HG02943 (cell line): ENCODE data around the gene C21orf58.
A peak's percentile ranks its signal among the peaks of the same experiment; 100 is the strongest.
"Not testable (repeated sequence)": the region's sequence is repeated elsewhere in the genome, so short reads cannot be mapped to it uniquely, and the experiment has no call there.

Source experiments
- ATAC-seq: cut with Tn5 transposase; IDR thresholded peaks from one replicate; pipeline ENCODE4 v1.9.1; 2021; ENCODE audit warnings: mild to moderate bottlenecking, low read depth, moderate library complexity; ENCODE audit not compliant: unreplicated experiment

The C21orf58 gene

DNA sequence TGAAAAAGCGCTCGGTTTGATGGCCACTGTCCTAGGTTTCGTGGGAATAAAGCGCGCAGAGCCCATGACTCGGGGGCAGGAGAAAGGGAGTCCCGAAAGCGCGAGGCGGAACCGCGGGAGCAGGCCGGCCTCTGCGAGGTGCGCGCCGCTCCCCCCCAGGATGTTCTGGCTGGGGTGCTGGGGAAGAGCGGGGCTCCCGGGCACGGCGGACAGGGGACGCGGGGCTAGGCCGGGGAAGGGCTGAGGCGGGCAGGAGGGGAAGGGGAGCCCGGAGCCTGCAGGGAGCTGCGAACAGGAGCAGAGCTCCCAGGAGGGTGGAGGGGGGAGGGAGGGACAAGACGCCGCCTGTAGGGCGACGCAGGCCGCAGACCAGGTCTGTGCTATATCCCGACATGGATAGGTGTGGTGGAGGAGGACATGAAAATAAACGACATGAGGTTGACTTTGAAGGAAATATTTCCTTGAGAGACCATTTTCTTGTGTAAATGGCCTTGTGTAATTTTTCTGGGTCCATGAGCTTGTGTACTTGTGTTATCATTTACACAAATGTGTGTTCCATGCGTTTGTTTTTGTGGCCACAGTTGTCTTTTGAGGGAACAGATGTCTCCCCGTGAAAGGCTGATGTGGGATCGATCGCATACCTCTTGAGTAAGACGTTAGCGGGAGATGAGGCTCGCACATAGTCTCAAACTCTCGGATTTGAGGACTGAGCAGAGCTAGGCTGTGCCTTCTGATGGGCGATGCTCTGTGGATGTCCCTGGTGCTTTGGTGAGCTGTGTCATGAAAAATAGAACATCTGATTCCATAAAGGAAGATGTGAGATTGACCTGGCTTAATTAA is 1.6 kb upstream of the C21orf58 start:
- ATAC-seq = no peak

DNA sequence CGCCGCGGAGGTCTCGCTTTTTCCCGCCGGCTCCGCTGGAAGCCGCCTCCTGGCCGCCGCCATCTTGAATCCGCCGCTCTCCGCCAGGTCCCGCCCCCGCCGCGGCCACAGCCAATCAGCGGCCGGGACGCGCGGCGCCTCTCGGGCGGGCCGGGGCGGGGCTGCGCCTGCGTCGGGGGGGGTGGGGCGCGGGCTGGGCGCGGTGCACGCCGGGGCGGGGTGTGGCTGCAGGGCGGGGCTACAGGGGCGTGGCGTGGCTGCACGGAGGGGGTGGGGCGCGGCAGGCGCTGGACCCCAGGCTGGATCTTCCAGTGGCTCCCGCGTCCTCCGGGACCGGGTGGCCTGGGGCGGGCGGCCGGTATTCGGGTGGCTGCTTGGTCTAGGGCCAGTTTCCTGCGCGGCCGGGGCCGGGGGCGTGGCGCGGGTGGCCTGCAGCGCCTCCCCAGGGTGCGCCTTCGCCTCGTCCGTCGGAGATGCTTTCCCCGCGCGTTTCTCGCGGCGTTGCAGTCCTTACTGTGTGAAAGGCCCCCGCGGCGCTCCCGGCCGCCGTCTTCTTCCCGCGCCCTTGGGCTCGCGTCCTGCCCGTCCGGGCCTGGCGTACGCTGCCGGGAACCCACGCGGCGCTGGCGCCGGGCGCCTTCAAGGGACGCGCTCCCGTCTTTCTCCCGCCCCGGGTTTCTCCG is 861 bp upstream of the C21orf58 start:
- peak; percentile 55 for ATAC-seq

DNA sequence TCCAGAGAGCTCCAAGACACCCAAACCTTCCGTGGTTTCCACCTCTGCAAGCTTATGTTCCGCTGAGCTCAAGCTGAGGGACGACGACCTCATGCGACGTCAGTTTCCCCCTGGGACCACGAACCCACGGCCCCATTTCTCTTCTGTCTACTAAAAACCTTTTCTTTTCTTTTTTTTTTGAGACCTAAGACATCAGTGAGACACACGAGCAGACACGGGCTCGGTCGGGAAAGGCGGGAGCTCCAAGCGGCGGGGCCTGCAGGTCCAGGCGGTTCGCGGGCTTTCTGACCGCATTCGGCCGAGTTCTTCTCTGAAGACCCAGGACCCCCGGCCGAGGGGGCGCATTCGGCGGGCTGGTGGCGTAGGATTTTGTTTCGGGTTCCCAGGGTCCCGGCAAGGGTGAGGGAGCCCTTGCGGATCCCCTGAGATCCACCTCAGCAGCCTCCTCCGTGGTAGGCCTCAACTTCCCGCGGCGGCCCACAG is 402 bp downstream of the C21orf58 start:
- ATAC-seq = peak; percentile 5

DNA sequence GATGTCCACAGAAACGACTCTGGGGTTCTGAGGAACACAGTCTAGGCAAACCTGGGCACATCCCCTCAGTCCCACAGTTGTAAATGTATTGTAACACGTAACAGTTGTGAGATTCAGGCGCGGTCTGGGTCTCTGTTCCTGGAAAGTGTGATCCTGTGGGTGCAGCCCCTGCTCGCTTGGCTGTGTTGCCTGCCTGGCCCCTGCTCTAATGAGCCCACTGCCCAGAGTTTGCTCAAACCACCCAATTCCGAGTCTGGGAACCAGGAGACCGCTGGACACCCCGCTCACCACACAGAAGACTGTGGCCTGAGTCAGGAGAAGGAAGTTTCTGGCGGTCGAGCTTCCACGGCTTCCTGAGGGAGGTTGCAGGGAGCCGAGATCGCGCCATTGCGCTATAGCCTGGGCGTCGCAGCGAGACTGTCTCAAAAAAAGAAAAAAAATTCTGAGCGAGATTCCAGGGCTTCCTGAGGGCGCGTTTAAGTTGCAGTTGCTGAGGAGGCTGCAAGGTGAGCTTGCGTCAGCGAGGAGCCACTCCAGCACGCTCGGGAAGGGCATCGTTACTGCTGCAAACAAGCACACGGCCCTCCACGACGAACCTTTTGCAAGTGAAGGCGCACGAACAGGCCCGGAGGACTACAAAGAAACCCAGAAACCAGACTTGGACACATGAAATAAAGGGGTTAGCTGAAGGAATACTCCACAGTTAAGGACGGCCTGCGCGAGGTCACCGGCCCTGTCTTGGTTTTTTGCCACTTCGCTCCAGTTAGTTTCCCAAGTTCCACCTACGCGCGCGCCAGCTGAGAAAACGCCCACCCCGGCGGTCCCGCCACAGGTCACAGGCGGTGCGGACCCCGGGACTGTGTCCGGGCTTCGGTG is 1.1 kb downstream of the C21orf58 start:
- ATAC-seq = no peak

DNA sequence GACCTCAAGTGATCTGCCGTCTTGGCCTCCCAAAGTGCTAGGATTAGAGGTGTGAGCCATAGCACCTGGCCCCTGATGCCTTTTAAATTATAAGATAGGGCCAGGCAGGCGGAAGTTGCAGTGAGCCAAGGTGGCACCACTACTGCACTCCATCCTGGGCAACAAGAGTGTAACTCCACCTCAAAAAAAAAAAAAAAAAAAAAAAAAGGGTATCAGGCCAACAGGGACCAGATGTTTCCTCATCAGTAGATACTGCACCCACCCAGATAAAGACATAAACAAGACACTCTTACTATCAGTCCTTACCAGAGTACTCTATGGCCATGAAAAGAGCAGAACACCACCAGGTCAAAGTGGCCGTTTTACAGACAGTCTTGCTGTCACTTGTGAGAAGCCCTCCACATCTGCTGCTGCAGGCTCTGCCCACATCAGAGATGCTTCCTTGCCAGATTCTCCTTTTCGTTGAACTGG is 3.3 kb downstream of the C21orf58 start:
- ATAC-seq = no peak

DNA sequence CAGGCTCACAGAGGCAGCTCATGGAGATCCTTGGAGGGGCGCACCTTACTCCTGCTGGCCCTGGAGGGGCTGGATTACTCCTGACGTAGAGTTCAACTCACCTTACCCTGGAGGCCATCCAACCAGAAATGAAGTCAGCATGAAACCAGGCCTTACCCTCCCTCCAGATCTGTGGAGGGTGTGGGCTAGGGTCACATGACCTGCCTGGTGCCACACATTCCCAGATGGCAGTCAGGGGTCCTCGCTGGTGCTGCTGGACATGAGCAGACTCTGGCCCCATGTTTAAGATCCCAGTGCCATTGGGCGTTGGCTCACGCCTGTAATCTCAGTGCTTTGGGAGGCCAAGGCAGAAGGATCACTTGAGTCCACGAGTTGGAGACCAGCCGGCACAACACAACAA is 4.5 kb downstream of the C21orf58 start:
- ATAC-seq = no peak

- ATAC-seq = no peak
Measured at GRCh38 chr21:46318464-46318845, 5.2 kb downstream of the C21orf58 start.

DNA sequence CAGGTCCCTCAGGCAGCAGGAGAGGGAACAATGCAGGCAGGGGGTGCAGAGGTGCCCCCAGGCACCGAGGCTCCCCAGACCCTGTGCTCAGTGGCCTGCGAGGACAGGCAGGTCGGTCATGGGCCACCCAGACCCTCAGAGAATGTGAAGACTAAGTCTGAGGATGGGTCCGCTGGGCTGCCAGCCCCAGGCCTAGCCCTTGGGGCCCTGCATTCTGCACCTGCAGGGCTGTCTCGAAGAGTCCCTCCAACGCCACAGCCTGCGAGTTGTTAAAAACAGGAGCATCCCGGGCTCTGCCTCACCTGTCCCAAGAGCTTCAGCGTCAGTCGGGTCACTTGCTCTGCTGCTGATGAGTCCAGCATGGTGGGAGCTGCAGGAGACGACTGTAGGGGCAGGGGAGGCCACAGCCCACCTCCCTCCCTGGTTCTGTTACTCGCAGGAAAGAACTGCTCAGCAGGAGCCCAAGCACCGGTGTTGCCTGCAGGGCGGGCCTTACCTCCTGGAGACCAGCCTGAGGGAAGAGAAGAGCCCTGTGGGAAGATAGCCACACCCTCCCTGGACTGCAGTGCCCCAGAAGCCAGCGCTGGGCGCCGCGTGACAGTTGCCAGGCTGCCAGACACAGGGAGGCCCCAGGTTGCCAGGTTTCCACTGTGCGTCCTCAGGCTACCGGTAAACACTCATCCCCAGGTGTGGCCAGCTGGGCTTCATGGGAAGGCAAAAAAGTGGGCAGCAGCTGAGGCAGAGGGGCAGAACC is 5.8 kb downstream of the C21orf58 start:
- no peak for ATAC-seq

GRCh38 chr21:46316708-46317324 is 6.9 kb downstream of the C21orf58 start:
- ATAC-seq = no peak

GRCh38 chr21:46314441-46315020 is 9.1 kb downstream of the C21orf58 start:
- no peak for ATAC-seq

GRCh38 chr21:46312949-46313348 is 10.7 kb downstream of the C21orf58 start:
- no peak for ATAC-seq

DNA sequence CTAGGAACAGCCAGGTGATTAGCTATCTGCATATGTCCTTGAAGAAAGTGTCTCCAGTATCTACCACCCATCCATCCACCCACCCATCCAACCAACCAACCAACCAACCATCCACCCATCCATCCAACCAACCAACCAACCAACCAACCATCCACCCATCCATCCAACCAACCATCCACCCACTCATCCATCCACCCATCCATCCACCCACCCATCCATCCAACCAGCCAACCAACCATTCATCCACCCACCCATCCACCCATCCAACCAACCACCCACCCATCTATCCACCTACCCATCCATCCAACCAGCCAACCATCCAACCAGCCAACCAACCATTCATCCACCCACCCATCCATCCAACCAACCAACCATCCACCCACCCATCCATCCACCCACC is 12.1 kb downstream of the C21orf58 start:
- ATAC-seq = no peak

GRCh38 chr21:46310260-46310659 is 13.4 kb downstream of the C21orf58 start:
- not testable (repeated sequence) for ATAC-seq

GRCh38 chr21:46308431-46308830 is 15.2 kb downstream of the C21orf58 start:
- no peak for ATAC-seq

GRCh38 chr21:46307625-46308024 is 16.0 kb downstream of the C21orf58 start:
- ATAC-seq = no peak

DNA sequence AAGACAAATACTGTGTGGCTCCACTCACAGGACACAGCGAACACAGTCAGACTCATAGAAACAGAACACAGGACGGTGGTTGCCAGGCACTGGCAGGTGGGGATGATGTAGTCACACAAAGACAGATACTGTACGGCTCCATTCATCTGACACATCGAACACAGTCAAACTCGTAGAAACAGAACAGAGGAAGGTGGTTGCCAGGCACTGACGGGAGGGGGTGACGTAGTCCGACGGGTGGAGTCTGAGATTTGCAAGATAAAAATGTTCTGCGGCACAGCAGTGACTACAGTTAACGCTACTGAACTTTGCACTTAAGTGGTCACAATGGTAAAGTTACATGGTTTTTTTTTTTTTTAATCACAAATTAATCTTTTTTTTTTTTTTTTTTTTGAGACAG is 18.7 kb downstream of the C21orf58 start:
- ATAC-seq = no peak

DNA sequence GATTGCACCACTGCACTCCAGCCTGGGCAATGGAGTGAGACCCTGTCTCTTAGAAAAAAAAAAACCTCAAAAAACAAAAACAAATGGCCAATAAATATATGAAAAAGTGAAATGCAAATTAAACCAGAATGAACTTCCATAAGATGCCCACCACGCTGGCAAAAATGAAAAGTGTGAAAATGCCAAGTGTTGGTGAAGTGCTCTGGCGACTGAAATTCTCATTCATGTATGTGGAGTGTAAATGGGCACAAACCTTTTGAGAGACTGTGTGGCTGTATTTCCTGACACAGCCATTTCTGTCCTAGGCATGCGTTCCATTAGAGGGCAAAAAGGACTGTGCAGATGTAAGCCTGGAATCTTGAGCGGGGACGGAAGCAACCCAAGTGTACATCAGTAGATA is 19.2 kb downstream of the C21orf58 start:
- no peak for ATAC-seq

GRCh38 chr21:46301759-46302158 is 21.9 kb downstream of the C21orf58 start:
- no peak for ATAC-seq

DNA sequence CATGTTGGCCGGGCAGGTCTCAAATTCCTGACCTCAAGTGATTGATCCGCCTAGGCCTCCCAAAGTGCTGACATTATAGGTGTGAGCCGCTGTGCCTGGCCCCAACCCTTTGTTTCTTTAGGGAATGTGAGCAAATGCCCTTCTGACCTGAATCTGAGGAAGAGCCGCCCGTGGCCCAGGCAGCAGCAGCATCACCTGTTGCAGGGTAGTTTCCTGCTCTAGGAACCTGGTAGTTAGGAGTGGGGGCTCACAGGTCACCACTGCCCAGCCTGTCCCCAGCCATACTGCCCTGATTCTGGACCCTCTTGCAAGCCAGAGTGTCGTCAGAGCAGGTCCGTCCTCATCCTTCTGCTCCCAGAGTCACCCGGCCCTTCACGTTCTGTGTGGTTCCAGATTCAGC is 24.5 kb downstream of the C21orf58 start:
- ATAC-seq = no peak
